ENCODE data around the gene CYLD.

Gene CYLD

GRCh38 chr16:50762241-50762640 is 20.4 kb downstream of the CYLD start:
- DNase-seq (ENCODE audit: low read depth): no peak
- no peak overlapping the region for H3K4me3 ChIP-seq (ENCODE audit: low read depth, low read length)
- TF ChIP-seq CTCF (IDR thresholded peaks at IDR 0.05; ENCODE audit: control insufficient read depth, extremely low read depth, insufficient read depth): no peak

DNA sequence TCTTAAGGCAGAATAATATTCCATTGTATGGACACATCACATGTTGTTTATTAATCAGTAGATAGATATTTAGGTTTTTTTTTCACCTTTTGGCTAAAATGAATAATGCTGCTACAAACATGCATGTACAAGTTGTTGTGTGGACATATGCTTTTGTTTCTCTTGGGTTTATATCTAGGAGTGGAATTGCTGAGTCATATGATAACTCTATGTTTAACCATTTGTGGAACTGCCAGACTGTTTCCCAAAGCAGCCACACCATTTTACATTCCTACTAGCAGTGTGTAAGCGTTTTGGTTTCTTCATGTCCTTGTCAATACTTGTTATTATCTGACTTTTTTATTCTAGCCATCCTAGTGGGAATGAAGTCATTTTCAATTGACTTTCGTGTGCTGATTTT is 21.3 kb downstream of the CYLD start:
- no peak for TF ChIP-seq CTCF (IDR thresholded peaks at IDR 0.05; ENCODE audit: control insufficient read depth, extremely low read depth, insufficient read depth)
- DNase-seq (ENCODE audit: low read depth): no peak
- H3K4me3 ChIP-seq (ENCODE audit: low read depth, low read length): no peak overlapping the region

DNA sequence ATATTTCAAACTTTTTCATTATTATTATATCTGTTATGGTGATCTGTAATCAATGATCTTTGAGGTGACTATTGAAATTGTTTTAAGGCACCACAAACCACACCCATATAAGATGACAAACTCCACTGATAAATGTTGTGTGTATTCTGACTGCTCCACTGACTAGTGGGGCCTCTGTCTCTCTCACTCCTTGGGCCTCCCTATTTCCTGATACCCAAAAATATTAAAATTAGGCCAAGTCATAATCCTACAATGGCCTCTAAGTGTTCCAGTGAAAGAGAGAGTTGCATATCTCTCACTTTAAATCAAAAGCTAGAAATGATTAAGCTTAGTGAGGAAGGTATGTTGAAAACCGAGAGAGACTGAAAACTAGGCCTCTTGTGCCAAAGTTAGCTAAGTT is 23.4 kb downstream of the CYLD start:
- no peak for TF ChIP-seq CTCF (IDR thresholded peaks at IDR 0.05; ENCODE audit: control insufficient read depth, extremely low read depth, insufficient read depth)
- DNase-seq (ENCODE audit: low read depth): no peak
- H3K4me3 ChIP-seq (ENCODE audit: low read depth, low read length): no peak overlapping the region

GRCh38 chr16:50765861-50766260 is 24.0 kb downstream of the CYLD start:
- no peak for TF ChIP-seq CTCF (IDR thresholded peaks at IDR 0.05; ENCODE audit: control insufficient read depth, extremely low read depth, insufficient read depth)

GRCh38 chr16:50767197-50767596 is 25.3 kb downstream of the CYLD start:
- H3K4me3 ChIP-seq (ENCODE audit: low read depth, low read length): no peak overlapping the region
- TF ChIP-seq CTCF (IDR thresholded peaks at IDR 0.05; ENCODE audit: control insufficient read depth, extremely low read depth, insufficient read depth): no peak
- DNase-seq (ENCODE audit: low read depth): no peak

More at GRCh38 chr16:50765861-50766260, 24.0 kb downstream of the CYLD start:
- H3K4me3 ChIP-seq (ENCODE audit: low read depth, low read length): no peak overlapping the region
- no peak for DNase-seq (ENCODE audit: low read depth)

DNA sequence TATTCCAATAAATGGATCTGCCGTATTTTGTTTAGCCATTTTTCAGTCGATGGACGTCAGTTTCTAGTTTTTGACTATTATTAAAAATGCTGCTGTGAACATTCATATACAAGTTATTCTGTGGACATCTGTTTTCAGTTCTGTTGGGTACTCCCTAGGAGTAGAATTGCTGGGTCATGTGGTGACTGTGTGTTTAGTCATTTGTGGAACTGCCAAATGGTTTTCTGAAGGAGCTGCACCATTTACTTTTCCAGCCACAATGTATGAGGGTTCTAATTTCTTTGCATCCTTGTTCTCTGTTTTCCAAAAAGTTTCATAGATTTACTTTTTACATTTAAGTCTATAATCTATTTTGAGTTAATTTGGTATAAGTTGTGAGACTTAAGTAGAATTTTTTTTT is 29.5 kb downstream of the CYLD start:
- TF ChIP-seq CTCF (IDR thresholded peaks at IDR 0.05; ENCODE audit: control insufficient read depth, extremely low read depth, insufficient read depth): no peak
- DNase-seq (ENCODE audit: low read depth): no peak

DNA sequence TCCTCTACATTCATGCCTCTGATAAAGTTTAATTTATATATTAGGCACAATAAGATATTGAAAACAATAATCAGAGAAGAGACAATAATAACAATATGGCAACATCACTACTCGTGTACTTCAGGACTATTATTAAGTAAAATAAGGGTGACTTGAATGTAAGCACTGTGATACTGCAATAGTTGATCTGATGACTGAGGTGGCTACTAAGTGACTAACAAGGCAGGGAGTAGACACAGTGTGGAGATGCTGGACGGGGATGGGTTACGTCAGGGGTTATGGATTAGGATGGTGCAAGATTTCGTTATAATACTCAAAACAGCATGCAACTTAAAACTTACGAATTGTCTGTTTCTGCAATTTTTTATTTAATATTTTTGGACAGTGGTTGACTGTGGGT is 32.5 kb downstream of the CYLD start:
- no peak for DNase-seq (ENCODE audit: low read depth)
- no peak for TF ChIP-seq CTCF (IDR thresholded peaks at IDR 0.05; ENCODE audit: control insufficient read depth, extremely low read depth, insufficient read depth)

More for the DNA sequence above, 29.5 kb downstream of the CYLD start:
- H3K4me3 ChIP-seq (ENCODE audit: low read depth, low read length): no peak overlapping the region

More for the DNA sequence above, 32.5 kb downstream of the CYLD start:
- no peak overlapping the region for H3K4me3 ChIP-seq (ENCODE audit: low read depth, low read length)

Measured in LNCaP clone FGC (cell line).